ENCODE data around the gene TRPC4. TPM values are rescaled to one million over a fixed set of nuclear protein-coding genes. Genes with fewer than 3 reads are reported as not detected.

TRPC4 gene
- total and polyA plus RNA-seq, 10 donors, result 0.06 to 0.42 (median 0.15) TPM; not detected in 4

- no peaks in the 10 kb centered on the region for H3K9me3 ChIP-seq
- TF ChIP-seq POLR2AphosphoS5 (IDR thresholded peaks at IDR 0.05) (no peak), POLR2A (IDR thresholded peaks at IDR 0.05) (no peak)
- TF ChIP-seq, protein P1, sequence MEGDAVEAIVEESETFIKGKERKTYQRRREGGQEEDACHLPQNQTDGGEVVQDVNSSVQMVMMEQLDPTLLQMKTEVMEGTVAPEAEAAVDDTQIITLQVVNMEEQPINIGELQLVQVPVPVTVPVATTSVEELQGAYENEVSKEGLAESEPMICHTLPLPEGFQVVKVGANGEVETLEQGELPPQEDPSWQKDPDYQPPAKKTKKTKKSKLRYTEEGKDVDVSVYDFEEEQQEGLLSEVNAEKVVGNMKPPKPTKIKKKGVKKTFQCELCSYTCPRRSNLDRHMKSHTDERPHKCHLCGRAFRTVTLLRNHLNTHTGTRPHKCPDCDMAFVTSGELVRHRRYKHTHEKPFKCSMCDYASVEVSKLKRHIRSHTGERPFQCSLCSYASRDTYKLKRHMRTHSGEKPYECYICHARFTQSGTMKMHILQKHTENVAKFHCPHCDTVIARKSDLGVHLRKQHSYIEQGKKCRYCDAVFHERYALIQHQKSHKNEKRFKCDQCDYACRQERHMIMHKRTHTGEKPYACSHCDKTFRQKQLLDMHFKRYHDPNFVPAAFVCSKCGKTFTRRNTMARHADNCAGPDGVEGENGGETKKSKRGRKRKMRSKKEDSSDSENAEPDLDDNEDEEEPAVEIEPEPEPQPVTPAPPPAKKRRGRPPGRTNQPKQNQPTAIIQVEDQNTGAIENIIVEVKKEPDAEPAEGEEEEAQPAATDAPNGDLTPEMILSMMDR (IDR thresholded peaks at IDR 0.05 in 8 of 11, conservative IDR thresholded peaks at IDR 0.05 in 3 of 11), result no peak
- no peak overlapping the region for H3K27ac ChIP-seq
- H3K4me1 ChIP-seq, result no peaks in the 10 kb centered on the region
- DNase-seq, result no peak
- intact Hi-C loops (cut with DNase I; ENCODE audit: low total_unique reads), result no loop called here
- H3K27me3 ChIP-seq (replicated peaks in 1 of 7), result no peaks in the 10 kb centered on the region
- no peak overlapping the region for H3K4me3 ChIP-seq
- 85 to 88% (median 86%) methylated on average over 5 of the region's 5 CpGs for WGBS, 5 donors
- H3K36me3 ChIP-seq, result no peaks in the 10 kb centered on the region
Measured at GRCh38 chr13:37680137-37680536, 189.4 kb downstream of the TRPC4 start.

DNA sequence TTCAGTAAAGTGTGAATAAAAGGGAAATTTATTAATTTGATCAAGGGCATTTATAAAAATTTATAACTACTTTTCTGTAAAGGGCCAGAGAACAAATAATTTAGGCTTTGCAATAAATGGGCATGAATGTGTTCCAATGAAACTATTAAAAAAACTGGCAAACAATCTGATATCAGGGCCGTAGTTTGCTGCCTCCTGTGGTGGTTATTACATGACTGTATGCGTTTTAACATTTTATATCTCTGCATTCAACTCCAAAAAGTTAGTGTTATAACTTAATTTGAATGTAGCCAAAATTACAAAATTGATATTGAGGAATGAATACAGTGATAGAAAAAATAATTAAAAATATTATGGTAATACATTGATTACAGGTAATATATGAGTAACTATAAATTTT lies 190.5 kb downstream of the TRPC4 start:
- no peaks in the 10 kb centered on the region for H3K27me3 ChIP-seq (replicated peaks in 1 of 7)
- H3K27ac ChIP-seq, result no peak overlapping the region
- TF ChIP-seq, protein P1 (IDR thresholded peaks at IDR 0.05 in 8 of 11, conservative IDR thresholded peaks at IDR 0.05 in 3 of 11), result no peak
- TF ChIP-seq POLR2AphosphoS5 (IDR thresholded peaks at IDR 0.05) (no peak), POLR2A (IDR thresholded peaks at IDR 0.05) (no peak)
- no peaks in the 10 kb centered on the region for H3K36me3 ChIP-seq
- no peak for DNase-seq
- no peaks in the 10 kb centered on the region for H3K9me3 ChIP-seq
- no peak overlapping the region for H3K4me3 ChIP-seq
- WGBS, 5 donors, result 77 to 82% (median 78%) methylated on average over 2 of the region's 2 CpGs
- no peaks in the 10 kb centered on the region for H3K4me1 ChIP-seq
- intact Hi-C loops (cut with DNase I; ENCODE audit: low total_unique reads), result no loop called here

GRCh38 chr13:37669845-37670244 lies 199.7 kb downstream of the TRPC4 start:
- no peaks in the 10 kb centered on the region for H3K36me3 ChIP-seq
- DNase-seq, result no peak
- no peaks in the 10 kb centered on the region for H3K4me1 ChIP-seq
- WGBS, 5 donors, result 59 to 75% (median 69%) methylated on average over 1 of the region's 1 CpG
- TF ChIP-seq POLR2A (IDR thresholded peaks at IDR 0.05) (no peak), POLR2AphosphoS5 (IDR thresholded peaks at IDR 0.05) (no peak)
- TF ChIP-seq, protein P1 (IDR thresholded peaks at IDR 0.05 in 8 of 11, conservative IDR thresholded peaks at IDR 0.05 in 3 of 11), result no peak
- H3K27me3 ChIP-seq (replicated peaks in 1 of 7), result no peaks in the 10 kb centered on the region
- no peak overlapping the region for H3K4me3 ChIP-seq
- intact Hi-C loops (cut with DNase I; ENCODE audit: low total_unique reads), result no loop called here
- H3K9me3 ChIP-seq, result no peaks in the 10 kb centered on the region
- H3K27ac ChIP-seq, result no peak overlapping the region

GRCh38 chr13:37667702-37668101 lies 201.9 kb downstream of the TRPC4 start:
- Histone ChIP-seq H3K27me3 (replicated peaks in 1 of 7) (no peaks in the 10 kb centered on the region), H3K36me3 (no peaks in the 10 kb centered on the region), H3K4me1 (no peaks in the 10 kb centered on the region), H3K4me3 (no peak overlapping the region), H3K9me3 (no peaks in the 10 kb centered on the region), H3K27ac (no peak overlapping the region)
- DNase-seq, result no peak
- TF ChIP-seq POLR2AphosphoS5 (IDR thresholded peaks at IDR 0.05) (no peak), POLR2A (IDR thresholded peaks at IDR 0.05) (no peak)
- TF ChIP-seq, protein P1 (IDR thresholded peaks at IDR 0.05 in 8 of 11, conservative IDR thresholded peaks at IDR 0.05 in 3 of 11), result no peak
- 48 to 62% (median 49%) methylated on average over 3 of the region's 3 CpGs for WGBS, 5 donors
- intact Hi-C loops (cut with DNase I; ENCODE audit: low total_unique reads), result no loop called here

Data from spleen (tissue), 11 donors.